ENCODE measurements around the gene CEP72.
"Not testable (repeated sequence)": the region's sequence is repeated elsewhere in the genome, so short reads cannot be mapped to it uniquely, and the experiment has no call there.

The CEP72 gene, protein sequence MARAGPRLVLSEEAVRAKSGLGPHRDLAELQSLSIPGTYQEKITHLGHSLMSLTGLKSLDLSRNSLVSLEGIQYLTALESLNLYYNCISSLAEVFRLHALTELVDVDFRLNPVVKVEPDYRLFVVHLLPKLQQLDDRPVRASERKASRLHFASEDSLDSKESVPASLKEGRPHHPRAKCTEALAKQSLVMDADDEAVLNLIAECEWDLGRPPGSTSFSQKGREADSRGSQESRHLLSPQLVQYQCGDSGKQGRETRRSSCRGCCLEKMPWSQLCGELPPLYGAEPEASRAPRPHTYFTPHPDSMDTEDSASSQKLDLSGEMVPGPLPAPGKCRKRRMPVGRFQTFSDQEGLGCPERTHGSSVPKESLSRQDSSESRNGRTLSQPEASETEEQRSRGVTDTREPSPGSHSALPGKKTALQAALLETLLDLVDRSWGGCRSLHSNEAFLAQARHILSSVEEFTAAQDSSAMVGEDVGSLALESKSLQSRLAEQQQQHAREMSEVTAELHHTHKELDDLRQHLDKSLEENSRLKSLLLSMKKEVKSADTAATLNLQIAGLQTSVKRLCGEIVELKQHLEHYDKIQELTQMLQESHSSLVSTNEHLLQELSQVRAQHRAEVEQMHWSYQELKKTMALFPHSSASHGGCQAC

GRCh38 chr5:611731-612486, at the start of gene CEP72:
CEP72 (plus strand) TSS chr5:612340; CDS start chr5:612362, 22 bp downstream.
- peak; percentile 85 for DNase-seq (ENCODE audit: low spot score)

DNA sequence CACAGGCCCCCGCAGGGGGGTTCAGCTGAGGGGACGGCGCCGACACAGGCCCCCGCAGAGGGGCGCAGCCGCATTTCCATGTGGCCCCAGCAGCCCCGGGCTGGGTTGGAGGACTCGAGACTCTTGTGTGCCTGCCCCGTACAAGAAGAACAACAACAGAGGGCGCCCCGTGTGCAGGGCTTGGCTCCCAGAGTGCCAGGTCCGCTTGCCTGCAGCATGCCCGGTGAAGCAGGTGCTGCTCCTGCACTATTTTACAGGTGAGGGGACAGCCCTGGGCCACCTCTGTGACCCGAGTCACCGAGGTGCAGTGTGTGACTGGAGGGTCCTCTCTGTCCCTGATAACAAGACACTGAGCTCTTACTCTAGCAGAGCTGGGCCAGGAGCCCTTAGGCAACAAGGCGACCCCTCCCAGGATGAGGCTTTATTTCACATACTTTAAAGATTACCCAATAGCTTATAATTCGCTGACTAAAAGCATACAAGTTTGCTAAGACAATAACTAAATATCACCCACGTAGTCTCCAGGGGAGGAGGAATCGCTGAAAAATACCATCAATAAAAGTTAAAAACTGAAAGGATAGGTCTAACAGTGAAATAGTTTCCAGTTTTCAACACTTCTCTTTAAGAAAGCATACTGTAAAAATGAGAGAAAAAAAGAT, 46.2 kb upstream of the CEP72 start:
- no peak for DNase-seq (ENCODE audit: low spot score)

- DNase-seq (ENCODE audit: low spot score) = no peak
Observed at GRCh38 chr5:566636-567309, 45.4 kb upstream of the CEP72 start.

- no peak for DNase-seq (ENCODE audit: low spot score)
Observed at GRCh38 chr5:567664-568060, 44.5 kb upstream of the CEP72 start.

DNA sequence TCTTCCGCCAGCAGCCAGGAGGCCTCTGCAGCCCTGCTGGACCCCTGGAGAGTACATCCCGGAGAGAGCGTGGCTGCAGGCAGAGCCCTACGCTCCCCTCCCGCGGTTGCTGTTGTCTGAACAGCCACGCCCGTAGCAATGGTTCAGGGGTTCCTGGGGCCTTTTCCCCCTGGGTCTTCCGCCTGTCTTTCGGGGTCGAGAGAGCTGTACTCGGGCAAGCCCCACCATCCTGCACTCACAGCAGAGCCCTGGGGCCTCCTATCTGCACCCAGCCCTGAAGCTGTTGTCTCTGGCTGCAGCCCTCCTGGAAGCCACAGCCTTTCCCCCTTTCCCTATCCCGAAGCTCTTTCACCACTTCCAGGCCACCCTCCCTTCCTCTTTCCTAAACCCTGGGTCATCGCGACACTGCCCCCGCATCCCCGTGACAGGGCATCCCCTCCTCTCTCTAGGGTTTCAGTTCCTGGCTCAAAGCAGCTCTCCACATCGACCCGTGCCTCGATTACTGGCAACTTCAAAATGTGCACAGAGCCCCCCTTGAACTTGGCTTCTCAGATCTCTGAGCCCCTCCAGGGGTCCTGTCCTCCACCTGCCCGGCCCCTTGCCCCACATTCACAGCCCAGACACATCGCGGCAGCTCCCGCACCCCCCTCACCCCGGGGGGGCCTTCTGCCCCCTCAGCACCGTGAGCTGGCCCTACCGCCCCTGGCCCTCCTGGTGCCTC, 43.9 kb upstream of the CEP72 start:
- DNase-seq (ENCODE audit: low spot score) = no peak

DNA sequence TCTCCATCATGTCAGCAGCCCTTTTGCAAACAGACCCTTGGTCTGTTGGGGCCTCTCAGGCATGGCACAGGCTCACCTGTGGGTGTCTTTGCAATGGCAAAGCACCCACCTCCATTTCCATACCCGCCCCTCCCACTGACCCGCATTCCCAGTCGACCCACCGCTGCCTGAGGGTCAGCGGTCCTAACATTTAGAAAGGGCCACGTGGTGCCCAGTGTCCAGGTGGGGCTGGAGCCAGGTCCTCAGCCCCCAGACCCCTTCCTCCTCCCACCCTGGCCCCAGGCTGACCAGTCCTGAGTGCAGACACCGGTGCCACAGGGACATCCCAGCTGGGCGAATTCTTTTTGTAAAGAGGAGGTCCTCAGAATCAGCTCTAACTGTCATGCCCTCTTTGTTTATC, 43.3 kb upstream of the CEP72 start:
- DNase-seq (ENCODE audit: low spot score) = no peak

DNA sequence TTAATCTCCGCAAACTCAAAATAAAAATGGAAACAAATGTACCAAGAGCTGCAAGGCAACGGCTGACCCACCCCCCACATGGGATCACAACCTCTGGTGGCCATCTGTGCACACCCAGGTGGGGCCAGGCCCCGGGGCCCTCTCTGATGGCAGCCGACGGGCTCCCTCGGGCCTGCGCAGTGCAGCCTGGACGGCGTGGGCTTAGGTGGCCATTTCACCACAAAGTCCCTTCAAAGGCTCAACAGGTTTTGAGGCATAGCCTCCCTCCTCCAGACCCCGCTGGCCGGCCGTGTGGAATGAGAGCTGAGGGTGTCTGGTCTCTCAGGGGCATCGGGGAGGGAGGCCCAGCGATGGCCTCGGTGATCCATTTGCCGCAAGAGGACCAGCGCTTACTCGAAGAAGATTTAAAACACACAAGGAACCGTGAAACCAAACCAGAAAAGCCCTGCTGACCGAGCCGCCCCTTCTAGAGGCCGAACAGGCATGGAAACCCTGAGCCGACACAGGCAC, 42.7 kb upstream of the CEP72 start:
- no peak for DNase-seq (ENCODE audit: low spot score)

DNA sequence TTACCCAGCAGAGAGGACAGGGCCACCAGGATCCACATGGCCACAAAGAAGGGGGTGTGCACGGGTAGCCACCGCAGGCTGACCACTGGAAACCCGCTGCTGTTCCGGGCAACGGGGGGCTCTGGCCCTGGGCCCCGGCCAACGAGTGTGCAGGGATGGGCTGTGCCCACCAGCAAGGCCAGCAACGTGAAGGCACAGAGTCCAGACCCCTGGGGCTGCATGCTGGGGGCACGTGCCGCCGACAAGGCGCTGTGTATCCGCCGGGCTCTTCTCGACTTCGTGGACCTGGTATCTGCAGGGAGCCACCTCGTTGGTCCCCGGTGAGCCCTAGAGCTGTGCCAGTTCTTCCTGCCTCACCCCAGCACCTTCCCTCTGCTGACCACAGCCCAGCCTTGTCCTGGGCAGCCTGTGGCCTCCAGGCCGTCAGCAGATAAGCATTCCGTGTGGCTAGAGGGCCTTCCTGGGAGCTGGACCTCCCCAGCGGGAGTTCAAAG, 42.2 kb upstream of the CEP72 start:
- DNase-seq (ENCODE audit: low spot score) = no peak

DNA sequence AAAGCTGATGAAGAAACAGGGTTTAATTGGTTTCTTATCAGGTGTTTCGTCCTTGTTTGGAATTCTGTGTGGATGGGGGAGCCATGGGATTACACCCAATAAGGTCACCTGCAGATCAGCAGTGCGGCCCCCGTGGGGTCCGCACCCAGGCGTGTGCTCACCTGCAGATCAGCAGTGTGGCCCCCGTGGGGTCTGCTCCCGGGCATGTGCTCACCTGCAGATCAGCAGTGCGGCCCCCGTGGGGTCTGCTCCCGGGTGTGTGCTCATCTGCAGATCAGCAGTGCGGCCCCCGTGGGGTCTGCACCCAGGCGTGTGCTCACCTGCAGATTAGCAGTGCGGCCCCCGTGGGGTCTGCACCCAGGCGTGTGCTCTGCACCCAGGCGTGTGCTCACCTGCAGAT, 41.7 kb upstream of the CEP72 start:
- no peak for DNase-seq (ENCODE audit: low spot score)

DNA sequence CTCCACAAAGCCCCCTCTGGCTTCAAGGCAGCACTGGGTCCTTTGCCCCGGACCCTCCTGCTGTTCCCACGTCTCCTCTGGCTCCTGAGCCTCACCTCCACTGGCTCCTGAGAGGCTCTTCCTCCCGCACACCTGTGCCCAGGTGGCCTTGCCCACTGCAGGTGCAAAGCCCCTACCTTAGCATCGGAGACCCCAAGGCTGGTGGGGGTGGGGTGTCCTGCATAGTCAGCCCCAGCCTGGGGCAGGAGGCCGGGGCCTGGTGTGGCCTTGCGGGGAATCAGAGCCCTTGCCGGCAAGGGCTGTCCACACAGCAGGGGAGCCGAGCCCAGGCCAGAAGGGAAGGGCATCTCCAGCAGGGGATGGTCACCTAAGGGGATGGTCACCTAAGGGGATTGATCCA, 41.3 kb upstream of the CEP72 start:
- no peak for DNase-seq (ENCODE audit: low spot score)

DNA sequence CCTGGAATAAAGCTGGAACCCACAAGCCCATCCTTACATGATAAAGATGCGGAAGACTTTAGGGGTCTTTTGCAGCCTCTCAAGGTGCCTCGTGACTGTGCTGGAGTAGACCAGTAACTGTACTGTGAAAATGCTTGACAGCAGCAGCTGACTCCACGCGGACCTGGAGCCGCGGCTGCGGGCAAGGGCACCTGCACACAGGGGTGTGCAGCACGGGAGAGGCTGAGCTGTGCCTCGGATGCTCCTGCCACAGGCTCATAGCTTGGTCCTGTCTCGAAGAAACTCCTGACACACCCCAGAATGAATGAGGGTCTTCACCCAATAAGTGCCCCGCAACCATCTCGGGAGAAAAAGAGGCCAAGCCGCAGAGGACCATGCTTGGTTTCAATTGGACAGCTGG, 40.3 kb upstream of the CEP72 start:
- DNase-seq (ENCODE audit: low spot score) = no peak

DNA sequence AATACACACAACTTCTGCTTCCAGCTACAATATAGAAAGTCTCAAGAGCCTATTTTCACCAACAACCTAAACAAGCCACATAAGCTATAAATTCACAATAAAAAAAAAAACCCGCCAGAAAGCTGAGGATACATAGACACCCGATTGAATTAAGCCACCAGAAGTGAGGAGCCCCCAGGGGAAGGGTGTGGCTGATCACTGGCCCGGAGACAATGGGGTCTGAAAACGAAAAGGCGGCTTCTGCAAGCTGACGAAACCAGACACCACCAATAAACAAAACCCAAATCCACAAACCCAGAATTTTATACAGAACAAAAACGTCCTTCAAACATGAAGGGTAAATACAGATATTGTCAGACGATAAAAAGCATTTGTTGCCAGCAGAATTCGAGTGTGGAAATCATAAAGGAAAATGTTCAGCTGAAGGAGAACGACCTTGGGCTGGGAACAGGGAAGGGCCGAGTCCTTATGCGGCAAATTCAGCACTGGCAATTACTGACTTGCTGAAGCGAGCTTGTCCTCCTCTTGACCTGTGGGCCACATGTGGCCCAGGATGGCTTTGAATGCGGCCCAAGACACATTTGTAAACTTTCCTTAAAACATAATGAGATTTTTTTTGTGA, 39.6 kb upstream of the CEP72 start:
- no peak for DNase-seq (ENCODE audit: low spot score)

GRCh38 chr5:573206-573605, 38.9 kb upstream of the CEP72 start:
- no peak for DNase-seq (ENCODE audit: low spot score)

GRCh38 chr5:573976-574375, 38.2 kb upstream of the CEP72 start:
- DNase-seq (ENCODE audit: low spot score) = no peak

DNA sequence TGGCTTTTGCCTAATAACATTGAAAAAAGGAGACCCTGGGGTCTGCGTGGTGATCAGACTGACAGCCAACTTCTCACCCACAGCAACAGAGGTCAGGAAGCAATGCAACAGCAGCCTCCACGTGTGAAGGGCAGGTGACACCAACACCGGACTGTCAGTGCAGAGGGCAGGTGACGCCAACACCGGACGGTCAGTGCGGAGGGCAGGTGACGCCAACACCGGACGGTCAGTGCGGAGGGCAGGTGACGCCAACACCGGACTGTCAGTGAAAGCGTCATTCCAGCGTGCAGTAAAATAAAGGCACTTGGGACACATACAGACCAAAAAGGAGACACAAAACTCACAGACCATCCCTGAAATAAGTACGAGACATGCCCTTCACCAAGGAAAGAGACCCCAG, 37.2 kb upstream of the CEP72 start:
- DNase-seq (ENCODE audit: low spot score) = no peak

GRCh38 chr5:575636-576035, 36.5 kb upstream of the CEP72 start:
- DNase-seq (ENCODE audit: low spot score) = no peak

DNA sequence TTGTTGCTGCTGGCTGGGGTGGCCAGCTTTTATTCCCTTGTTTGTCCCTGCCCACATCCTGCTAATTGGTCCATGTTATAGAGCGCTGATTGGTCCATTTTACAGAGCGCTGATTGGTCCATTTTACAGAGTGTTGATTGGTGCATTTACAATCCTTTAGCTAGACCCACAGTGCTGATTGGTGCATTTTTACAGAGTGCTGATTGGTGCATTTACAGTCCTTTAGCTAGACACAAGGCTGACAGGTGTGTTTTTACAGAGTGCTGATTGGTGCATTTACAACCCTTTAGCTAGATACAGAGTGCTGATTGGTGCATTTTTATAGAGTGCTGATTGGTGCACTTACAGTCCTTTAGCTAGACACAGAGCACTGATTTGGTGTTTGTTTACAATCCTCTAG, 34.9 kb upstream of the CEP72 start:
- DNase-seq (ENCODE audit: low spot score) = not testable (repeated sequence)

DNA sequence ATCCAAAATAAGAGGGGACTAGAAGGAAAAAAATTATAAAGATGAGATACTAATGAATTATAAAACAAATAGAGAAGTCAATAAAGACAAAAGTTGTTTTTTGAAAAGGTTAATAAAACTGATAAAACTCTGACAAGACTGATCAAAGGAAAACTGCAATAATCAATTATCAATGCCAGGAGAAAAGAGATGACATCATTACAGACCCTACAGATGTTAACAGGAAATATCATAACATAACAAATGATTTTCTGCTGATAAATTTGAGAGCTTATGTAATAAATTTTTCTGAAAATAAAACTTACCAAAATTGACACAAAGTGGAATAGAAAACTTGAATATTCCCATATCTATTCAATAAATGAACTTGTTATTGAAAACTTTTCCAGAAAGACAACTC, 34.3 kb upstream of the CEP72 start:
- DNase-seq (ENCODE audit: low spot score) = no peak

GRCh38 chr5:579211-579610, 32.9 kb upstream of the CEP72 start:
- no peak for DNase-seq (ENCODE audit: low spot score)

GRCh38 chr5:579746-580366, 32.3 kb upstream of the CEP72 start:
- no peak for DNase-seq (ENCODE audit: low spot score)
